HG03196 (cell line): ENCODE results near the gene AP2A1.
A peak's percentile ranks its signal among the peaks of the same experiment; 100 is the strongest.

Experiments used
- ATAC-seq: cut with Tn5 transposase; IDR thresholded peaks from one replicate; pipeline ENCODE4 v1.9.1; 2021; ENCODE audit not compliant: unreplicated experiment

Gene AP2A1

DNA sequence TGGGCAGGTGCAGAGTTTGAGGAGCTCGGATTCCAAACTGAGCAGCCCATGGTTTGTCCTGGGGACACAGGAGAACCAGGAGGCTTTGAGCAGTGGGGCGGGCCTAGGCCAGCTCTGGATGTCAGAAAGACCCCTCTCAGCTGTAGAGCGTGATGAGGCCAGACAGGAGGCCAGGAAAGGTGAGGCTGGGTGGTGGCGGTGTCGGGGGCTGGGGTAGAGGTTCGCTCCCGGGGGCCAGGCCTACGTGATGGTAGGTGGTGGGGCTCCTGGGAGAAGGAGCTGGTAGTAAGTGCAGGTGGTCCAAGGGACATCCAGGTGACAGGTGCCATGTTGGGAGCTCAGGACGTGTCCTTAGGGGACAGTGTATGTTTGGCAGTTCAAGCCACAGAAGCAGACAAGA lies 70.6 kb downstream of the AP2A1 start:
- no peak for ATAC-seq

GRCh38 chr19:49838885-49839588 lies 72.2 kb downstream of the AP2A1 start:
- no peak for ATAC-seq

DNA sequence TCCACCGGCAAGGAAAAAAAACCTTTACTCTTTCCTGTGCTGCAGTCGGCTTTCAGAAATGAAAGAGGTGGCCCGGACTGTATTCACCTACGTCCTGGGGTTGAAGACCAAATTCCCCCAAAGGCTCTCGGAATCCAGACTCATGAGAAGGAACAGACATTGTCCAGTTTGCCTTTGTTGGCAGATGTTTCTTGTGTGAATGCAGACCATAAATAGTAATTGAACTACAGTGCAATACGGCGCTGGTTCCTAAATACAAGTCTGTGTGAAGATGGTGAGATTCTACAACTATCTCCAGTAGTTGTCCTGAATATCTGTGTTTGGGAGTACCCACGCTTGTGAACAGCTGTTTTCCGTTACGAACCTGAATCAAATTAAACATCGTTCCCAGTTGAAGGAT lies 72.9 kb downstream of the AP2A1 start:
- no peak for ATAC-seq

DNA sequence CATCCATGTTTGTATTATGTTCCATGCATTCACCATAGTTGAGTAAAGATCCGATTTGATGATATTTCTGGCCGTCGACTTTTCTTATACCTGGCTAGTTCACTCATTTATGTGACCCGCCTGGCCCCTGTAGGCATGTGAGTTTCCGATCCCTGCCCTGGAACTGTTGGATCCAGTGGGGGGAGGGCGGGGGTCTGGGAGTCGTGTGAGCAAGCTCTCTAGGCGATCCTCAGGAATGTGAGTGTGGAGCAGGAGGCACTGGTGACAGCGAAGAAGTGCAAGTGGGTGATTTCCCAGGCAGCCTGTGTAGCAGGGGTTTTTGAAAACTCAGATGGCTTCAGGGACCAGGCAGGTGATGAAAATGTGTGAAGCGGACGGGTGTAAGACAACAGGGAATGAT lies 73.5 kb downstream of the AP2A1 start:
- ATAC-seq = no peak

GRCh38 chr19:49840736-49841249 lies 74.0 kb downstream of the AP2A1 start:
- no peak for ATAC-seq

GRCh38 chr19:49843265-49843664 lies 76.5 kb downstream of the AP2A1 start:
- no peak for ATAC-seq

GRCh38 chr19:49844138-49845095 lies 77.6 kb downstream of the AP2A1 start:
- ATAC-seq = no peak

- no peak for ATAC-seq
Observed at GRCh38 chr19:49845414-49845813, 78.6 kb downstream of the AP2A1 start.

- ATAC-seq = no peak
Observed at GRCh38 chr19:49846408-49846807, 79.6 kb downstream of the AP2A1 start.

DNA sequence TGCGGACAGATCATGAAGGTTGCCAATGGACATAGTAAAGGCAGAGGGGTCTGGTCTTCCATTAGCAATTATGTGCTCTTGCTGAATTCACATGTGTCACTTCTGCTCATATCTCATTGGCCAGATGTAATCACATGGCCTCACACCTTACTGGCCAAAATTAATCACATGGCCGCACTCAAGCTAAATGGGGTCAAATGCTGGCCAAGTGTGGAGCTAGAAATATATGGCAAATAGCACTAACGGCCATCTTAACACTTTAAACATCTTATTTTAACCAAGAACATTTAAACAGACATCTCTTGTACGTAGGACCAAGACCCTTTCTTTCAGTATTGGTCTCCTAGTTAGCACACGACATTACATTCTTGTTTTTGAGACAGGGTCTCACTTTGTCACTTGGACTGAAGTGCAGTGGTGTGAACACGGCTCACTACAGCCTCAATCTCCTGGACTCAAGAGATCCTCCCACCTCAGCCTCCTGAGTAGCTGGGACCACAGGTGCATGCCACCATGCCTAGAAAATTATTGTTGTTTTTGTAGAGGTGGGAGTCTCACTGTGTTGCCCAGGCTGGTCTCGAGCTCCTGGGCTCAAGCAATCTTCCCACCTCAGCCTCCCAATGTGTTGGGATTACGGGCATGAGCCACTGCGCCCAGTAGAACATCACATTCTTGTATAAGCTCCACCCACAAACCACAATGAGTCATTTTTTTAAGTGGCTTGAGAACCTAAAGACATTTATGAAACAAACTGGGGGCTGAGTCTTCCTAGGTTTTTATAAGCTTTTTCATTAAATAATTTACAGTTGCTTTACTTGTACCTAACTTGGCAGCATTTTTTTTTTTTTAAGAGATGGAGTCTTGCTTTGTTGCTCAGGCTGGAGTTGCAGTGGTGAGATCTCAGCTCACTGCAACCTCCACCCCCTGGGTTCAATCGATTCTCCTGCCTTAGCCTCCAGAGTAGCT lies 81.2 kb downstream of the AP2A1 start:
- no peak for ATAC-seq

DNA sequence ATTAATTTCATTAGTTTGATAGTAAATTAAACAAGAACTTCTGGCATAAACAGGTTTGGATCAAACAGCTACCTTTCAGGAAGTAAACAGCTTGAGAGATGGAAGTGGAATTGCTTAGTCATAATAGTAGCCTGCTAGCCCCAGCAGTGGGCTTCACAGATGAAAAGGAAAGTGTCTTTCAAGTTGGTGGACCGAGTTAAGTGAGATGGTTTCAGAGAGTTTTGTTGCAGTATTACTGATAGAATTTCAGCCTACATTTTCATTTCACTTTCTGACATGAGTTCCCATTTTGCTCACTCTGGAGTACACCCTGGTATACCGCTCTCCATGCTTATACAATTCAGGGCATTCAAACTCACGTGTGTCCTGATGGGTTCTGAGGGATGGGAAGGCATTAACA lies 82.1 kb downstream of the AP2A1 start:
- ATAC-seq = no peak

GRCh38 chr19:49849433-49850220 lies 82.8 kb downstream of the AP2A1 start:
- ATAC-seq = no peak

- peak; percentile 9 for ATAC-seq
Observed at GRCh38 chr19:49850221-49850486, 83.4 kb downstream of the AP2A1 start.

GRCh38 chr19:49850487-49851342 lies 83.9 kb downstream of the AP2A1 start, which contains the start of gene PTOV1:
Gene PTOV1, plus strand, starts transcription at chr19:49851159.
- peak; percentile 69 for ATAC-seq

GRCh38 chr19:49851456-49852259 lies 84.9 kb downstream of the AP2A1 start:
- ATAC-seq = peak; percentile 9

DNA sequence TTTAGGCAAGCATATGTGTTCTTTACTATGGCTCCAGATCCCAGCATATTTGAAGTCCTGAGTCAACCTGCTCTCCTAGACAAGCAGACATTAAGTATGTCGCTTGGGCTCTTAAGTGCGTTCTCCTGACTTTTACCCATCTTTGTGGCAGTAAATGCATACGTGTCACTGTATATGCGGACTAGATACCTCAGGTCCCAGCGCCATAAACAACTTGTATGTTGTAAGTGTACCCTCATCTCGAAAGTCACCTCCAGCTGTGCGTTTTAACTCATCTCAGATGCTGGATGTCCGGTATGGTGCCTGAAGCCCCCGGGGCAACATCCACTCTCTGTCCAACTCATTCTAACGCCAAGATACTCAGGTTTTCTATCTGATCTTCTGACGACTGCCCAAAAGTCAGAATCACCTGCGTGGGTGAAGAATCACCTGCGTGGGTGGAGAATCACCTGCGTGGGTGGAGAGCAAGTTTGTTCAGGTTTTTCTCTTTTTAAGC lies 85.9 kb downstream of the AP2A1 start:
- no peak for ATAC-seq

- no peak for ATAC-seq
Observed at GRCh38 chr19:49853852-49854377, 87.1 kb downstream of the AP2A1 start.
